Measurements from ENCODE around the gene URB2. TPM values are rescaled to one million over a fixed set of nuclear protein-coding genes. Genes with fewer than 3 reads are reported as not detected.

The URB2 gene
- polyA plus RNA-seq, 1 of the 3 experiments (the other 2 are of a cell fraction) = 8.2 TPM

- H3K9me3 ChIP-seq = no peaks in the 10 kb centered on the region
- no peak for DNase-seq
- no peaks in the 10 kb centered on the region for H3K27me3 ChIP-seq (ENCODE audit: insufficient read depth)
- no peak overlapping the region for H3K9ac ChIP-seq
- no peaks in the 10 kb centered on the region for H3K9me2 ChIP-seq
- peaks cover 5% of the 10 kb centered on the region; the same call in 1 of the 2 replicates for H4K20me1 ChIP-seq (ENCODE audit: insufficient read depth)
- CTCF ChIA-PET = no interaction called here
- no peaks in the 10 kb centered on the region for H3F3A ChIP-seq (replicated peaks; ENCODE audit: insufficient read depth)
- no peak overlapping the region for H3K4me2 ChIP-seq
- POLR2A ChIA-PET = no interaction called here
- no peak overlapping the region for H2AFZ ChIP-seq (ENCODE audit: low read depth)
- H3K4me1 ChIP-seq (ENCODE audit: control insufficient read depth in 1 of 2, insufficient read depth in 2 of 2, low read depth in 1 of 2, low read length in 1 of 2) = peaks cover 0 to 10% of the 10 kb centered on the region in 2 experiments; a peak in 1 of 4 replicates
- no peak for TF ChIP-seq TAF1 (IDR thresholded peaks at IDR 0.05; ENCODE audit: borderline replicate concordance, low read depth, low read length)
- no peak overlapping the region for H3K27ac ChIP-seq (ENCODE audit: low read depth in 2 of 2, low read length in 1 of 2)
- H3K79me2 ChIP-seq (ENCODE audit: insufficient read depth) = peaks cover 56% of the 10 kb centered on the region
- WGBS (ENCODE audit: low lambda C conversion rate) = 99% methylated on average over 12 of the region's 12 CpGs
- peaks cover 25 to 70% of the 10 kb centered on the region in 2 experiments for H3K36me3 ChIP-seq (replicated peaks in 1 of 2; ENCODE audit: control insufficient read depth in 1 of 2, insufficient read depth in 2 of 2, low read length in 1 of 2)
- H3K4me3 ChIP-seq (ENCODE audit: low read depth in 2 of 2, low read length in 1 of 2) = no peak overlapping the region
Observed at GRCh38 chr1:229640455-229640854, 14.4 kb downstream of the URB2 start.

- no peaks in the 10 kb centered on the region for H3K27me3 ChIP-seq (ENCODE audit: insufficient read depth)
- no peak overlapping the region for H3K4me3 ChIP-seq (ENCODE audit: low read depth in 2 of 2, low read length in 1 of 2)
- no peaks in the 10 kb centered on the region for H3K9me3 ChIP-seq
- peaks cover 0 to 10% of the 10 kb centered on the region in 2 experiments; a peak in 1 of 4 replicates for H3K4me1 ChIP-seq (ENCODE audit: control insufficient read depth in 1 of 2, insufficient read depth in 2 of 2, low read depth in 1 of 2, low read length in 1 of 2)
- ChIA-PET POLR2A (no interaction called here), CTCF (no interaction called here)
- DNase-seq = no peak
- 95% methylated on average over 3 of the region's 3 CpGs for WGBS (ENCODE audit: low lambda C conversion rate)
- TF ChIP-seq NFIC (IDR thresholded peaks at IDR 0.05; ENCODE audit: borderline replicate concordance) (no peak), FOSL2 (IDR thresholded peaks at IDR 0.05; ENCODE audit: borderline replicate concordance, low read depth) (no peak), YY1 (IDR thresholded peaks at IDR 0.05; ENCODE audit: low read depth) (no peak), FOXJ3 (CRISPR knock-in tag; IDR thresholded peaks at IDR 0.05) (no peak), POLR2AphosphoS5 (IDR thresholded peaks at IDR 0.05; ENCODE audit: low read depth, low read length) (no peak), USF1 (IDR thresholded peaks at IDR 0.05; ENCODE audit: borderline replicate concordance, low read depth) (no peak), MXI1 (IDR thresholded peaks at IDR 0.05; ENCODE audit: low read depth, low read length) (no peak), IRF3 (IDR thresholded peaks at IDR 0.05; ENCODE audit: low read depth, low read length) (no peak), ELF1 (IDR thresholded peaks at IDR 0.05) (no peak), GATA2 (CRISPR knock-in tag; IDR thresholded peaks at IDR 0.05) (no peak), EZH2phosphoT487 (IDR thresholded peaks at IDR 0.05; ENCODE audit: borderline replicate concordance, low read depth) (no peak), RXRA (IDR thresholded peaks at IDR 0.05; ENCODE audit: borderline replicate concordance, low read depth) (no peak)
- H3K79me2 ChIP-seq (ENCODE audit: insufficient read depth) = peaks cover 53% of the 10 kb centered on the region
- H3K27ac ChIP-seq (ENCODE audit: low read depth in 2 of 2, low read length in 1 of 2) = no peak overlapping the region
- H3K4me2 ChIP-seq = no peak overlapping the region
- no peaks in the 10 kb centered on the region for H3F3A ChIP-seq (replicated peaks; ENCODE audit: insufficient read depth)
- no peak overlapping the region for H3K9ac ChIP-seq
- peaks cover 22 to 70% of the 10 kb centered on the region in 2 experiments for H3K36me3 ChIP-seq (replicated peaks in 1 of 2; ENCODE audit: control insufficient read depth in 1 of 2, insufficient read depth in 2 of 2, low read length in 1 of 2)
- no peaks in the 10 kb centered on the region for H3K9me2 ChIP-seq
- H4K20me1 ChIP-seq (ENCODE audit: insufficient read depth) = peaks cover 5% of the 10 kb centered on the region; the same call in 1 of the 2 replicates
- no peak overlapping the region for H2AFZ ChIP-seq (ENCODE audit: low read depth)
Observed at GRCh38 chr1:229641306-229641705, 15.3 kb downstream of the URB2 start.

Measured in SK-N-SH (cell line).